ENCODE measurements around the gene CYP2D6.
"Not testable (repeated sequence)": the region's sequence is repeated elsewhere in the genome, so short reads cannot be mapped to it uniquely, and the experiment has no call there.

The CYP2D6 gene

DNA sequence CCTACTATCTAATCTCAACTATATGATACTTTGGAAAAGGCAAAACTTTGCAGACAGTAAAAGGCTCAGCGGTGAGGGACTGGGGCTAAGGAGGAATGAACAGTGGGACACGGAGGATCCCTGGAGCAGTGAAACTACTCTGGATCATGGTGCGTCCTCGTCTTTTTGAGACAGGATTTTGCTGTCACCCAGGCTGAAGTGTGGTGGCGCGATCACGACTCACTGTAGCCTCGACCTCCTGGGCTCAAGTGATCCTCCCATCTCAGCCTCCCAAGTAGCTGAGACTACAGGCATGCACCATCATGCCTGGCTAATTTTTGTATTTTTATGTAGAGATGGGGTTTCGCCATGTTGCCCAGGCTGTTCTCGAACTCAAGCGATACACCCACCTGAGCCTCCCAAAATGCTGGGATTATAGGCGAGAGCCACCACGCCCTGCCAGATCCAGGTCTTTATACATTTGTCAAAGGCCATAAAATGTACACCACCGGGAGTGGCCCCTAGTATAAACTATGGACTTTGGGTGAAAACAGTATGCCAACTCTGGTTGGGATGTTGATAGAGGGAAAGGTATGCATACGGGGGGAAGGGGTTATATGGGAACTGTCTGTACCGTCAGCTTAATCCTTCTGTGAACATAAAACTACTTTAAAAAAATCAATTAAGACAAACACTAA lies 28.0 kb upstream of the CYP2D6 start:
- DNase-seq (ENCODE audit: low read depth, low spot score) = no peak

DNA sequence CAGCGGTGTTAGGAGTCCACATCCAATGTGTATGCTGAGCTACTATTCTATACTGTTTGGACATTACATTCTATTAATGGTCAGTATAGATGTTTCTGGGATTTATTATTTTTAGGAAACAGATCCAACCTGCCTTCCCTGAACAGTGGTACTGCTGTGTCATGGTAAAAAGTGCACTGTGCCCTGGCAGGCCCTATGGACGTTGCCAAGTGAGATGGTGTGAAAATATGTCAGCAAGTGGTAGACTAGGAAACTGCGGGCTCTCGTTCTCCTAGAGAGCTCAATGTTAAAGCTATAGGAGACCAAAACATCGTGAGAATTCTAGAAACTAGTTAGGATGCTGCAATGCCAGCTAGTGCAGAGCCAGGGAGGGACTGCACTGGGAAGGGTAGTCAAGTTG lies 26.0 kb upstream of the CYP2D6 start:
- DNase-seq (ENCODE audit: low read depth, low spot score) = no peak

DNA sequence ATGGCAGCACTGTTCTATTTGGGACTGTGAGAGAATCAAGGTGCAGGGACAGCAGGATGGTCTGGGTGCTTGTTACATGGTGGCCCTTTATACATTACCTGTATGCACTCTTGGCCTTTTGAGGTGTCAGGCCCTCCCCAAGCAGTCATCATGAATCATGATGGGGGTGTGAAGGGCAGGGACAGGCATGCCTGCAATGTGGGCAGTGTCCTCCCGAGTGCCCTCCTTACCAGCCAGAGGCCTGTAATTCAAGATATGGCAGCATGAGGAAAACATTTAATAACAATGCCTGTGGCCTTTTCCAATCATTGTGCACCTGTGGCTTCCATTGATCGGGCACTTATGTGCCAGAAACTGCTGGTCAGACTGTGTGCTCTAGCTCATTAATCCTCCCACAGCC lies 25.5 kb upstream of the CYP2D6 start:
- no peak for DNase-seq (ENCODE audit: low read depth, low spot score)

DNA sequence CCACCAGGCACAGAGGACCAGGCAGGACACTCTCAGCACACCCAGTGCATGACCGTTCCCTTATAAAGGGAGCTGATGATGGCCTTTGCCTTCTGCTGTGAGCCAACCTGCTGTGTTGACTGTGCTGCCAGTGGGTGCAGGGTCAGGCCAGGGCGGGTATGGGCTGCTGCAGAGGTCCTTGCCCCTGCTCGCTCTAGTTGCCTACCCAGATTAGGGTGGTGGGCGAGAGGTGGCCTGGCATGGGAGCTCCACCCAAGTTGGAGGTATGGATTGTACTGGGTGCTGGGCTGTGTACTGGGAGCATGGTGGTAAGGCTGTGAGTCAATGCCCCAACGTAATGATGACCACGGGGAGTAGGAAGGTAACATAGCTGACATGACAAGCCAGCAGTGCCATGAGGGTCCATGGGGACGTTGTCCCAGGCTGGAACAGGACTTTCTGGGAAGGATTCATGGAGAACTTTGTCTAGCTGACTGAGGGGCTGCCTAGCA lies 24.5 kb upstream of the CYP2D6 start:
- no peak for DNase-seq (ENCODE audit: low read depth, low spot score)

DNA sequence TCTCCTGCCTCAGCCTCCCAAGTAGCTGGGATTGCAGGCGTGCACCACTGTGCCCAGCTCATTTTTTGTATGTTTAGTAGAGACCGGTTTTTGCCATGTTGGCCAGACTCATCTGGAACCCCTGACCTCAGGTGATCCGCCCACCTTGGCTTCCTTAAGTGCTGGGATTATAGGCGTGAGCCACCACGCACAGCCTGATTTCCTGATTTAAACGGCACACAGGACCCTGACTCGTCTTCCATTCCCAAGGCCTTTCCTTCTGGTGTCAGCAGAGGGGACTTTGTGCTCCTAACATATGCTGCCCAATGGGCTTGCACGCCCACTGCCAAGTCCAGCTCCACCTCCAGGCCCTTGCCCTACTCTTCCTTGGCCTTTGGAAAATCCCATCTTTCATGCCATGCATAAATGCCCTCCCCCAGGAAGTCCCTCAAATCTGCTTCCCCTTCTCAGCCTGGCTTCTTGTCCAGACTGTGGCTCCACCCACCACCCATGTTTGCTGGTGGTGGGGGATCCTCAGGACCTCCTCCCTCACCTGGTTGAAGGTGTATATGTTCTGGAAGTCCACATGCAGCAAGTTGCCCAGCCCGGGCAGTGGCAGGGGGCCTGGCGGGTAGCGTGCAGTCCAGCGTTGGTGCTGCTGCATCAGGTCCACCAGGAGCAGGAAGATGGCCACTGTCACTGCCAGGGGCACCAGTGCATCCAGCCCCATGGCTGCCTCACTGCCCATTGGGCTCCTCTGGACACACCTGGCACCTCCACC lies 23.9 kb upstream of the CYP2D6 start:
- no peak for DNase-seq (ENCODE audit: low read depth, low spot score)

DNA sequence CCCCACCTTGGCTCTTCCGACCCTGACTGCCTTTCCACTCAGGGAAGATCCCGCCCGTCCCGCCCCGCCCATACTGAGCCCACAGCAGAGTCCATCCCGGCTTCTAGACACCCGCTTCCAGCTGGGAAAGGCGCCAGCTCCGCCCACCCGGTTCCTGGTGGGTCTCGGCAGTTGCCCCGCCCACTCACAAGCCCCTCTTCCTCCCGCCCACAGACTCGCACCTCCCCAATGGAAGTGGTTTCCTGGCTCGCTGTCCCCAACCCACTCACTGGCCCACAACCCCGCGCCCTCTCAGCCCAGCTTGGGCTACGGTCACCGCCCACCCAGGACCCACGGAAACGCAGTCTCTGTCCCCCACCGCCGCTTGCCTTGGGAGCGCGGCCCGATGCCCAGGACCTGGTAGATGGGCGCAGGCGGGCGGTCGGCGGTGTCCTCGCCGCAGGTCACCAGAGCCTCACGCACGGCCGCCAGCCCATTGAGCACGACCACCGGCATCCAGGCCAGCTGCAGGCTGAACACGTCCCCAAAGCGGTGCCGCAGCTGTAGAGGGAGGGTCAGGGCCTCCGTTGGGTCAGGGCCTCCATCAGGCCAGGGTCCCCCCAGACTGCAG lies 22.2 kb upstream of the CYP2D6 start:
- no peak for DNase-seq (ENCODE audit: low read depth, low spot score)

DNA sequence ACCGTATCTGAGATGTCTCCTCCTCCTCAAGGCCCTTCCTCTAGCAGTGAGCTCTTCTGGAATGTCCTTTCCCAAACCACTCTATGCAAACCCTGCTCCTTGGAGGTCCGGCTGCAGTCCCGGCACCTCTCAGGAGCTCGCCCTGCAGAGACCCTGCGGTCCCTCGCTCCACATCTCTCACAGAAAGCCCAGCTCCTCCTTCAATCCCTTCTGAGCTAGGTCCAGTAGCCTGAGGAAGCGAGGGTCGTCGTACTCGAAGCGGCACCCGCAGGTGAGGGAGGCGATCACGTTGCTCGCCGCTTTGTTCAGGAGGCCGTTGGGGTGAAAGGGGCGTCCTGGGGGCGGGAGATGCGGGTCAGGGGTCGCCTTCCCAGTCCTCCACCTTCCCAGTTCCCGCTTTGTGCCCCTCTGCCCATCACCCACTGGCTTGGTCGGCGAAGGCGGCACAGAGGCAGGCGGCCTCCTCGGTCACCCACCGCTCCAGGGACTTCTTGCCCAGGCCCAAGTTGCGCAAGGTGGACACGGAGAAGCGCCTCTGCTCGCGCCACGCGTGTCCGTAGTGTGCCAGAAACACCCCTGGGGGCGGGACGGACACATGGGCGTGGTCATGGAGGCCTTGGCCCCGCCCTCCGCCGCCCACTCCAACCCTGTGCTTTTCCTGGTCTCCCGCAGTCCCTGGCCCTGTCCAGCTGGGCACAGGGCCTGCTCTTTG lies 21.5 kb upstream of the CYP2D6 start:
- DNase-seq (ENCODE audit: low read depth, low spot score) = no peak

DNA sequence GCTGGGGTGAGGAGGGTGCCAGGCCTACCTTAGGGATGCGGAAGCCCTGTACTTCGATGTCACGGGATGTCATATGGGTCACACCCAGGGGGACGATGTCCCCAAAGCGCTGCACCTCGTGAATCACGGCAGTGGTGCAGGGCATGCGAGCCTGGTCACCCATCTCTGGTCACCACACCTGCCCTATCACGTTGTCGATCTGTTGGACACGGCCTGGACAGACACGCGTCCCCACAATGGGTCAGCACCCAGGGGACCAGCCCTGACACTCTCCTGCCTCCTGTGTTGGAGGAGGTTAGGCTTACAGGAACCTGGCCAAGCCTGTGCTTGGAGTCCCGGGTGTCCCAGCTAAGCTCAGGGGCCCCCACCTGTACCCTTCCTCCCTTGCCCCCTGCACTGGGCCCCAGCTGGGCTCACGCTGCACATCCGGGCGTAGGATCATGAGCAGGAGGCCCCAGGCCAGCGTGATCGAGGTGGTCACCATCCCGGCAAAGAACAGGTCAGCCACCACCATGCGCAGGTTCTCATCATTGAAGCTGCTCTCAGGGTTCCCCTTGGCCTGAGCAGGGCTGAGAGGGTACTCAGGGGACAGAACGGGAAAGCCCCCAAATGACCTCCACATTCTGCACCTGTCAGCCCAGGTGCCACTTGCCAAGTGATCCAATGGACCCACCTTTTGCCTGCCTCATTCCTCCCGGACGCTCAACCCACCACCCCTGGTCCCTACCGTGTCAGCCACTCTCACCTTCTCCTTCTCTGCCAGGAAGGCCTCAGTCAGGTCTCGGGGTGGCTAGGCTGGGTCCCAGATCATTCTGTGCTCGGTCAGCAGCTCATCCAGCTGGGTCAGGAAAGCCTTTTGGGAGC lies 20.3 kb upstream of the CYP2D6 start:
- DNase-seq (ENCODE audit: low read depth, low spot score) = no peak

DNA sequence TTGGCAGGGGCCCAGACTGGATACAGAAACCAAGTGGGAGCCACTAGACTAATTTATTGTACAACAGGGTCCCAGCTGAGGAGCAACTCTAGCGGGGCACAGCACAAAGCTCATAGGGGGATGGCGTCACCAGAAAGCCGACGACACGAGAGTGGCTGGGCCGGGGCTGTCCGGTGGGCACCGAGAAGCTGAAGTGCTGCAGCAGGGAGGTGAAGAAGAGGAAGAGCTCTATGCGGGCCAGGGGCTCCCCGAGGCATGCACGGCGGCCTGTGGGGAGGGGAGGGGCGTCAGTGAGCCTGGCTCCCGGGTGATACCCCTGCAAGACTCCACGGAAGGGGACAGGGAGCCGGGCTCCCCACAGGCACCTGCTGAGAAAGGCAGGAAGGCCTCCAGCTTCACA lies 19.2 kb upstream of the CYP2D6 start:
- not testable (repeated sequence) for DNase-seq (ENCODE audit: low read depth, low spot score)

DNA sequence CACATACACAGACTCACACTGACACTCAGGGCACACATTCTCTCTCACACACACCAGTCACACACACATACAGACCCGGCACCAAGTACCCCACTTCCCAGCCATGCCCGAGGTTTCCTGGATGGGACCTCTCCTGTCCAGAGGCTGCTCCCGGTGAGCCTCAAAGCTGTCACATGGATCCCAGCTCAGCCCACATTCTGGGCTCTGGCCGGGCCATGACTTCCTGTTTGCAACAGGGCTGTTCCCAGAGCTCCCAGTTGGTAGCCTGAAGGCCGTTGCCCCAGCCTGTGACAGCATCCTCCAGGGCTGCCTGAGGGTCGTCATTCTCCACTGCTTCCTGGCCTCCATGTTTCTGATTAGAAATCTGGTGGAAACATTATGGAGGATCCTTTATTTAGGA lies 14.6 kb upstream of the CYP2D6 start:
- no peak for DNase-seq (ENCODE audit: low read depth, low spot score)

DNA sequence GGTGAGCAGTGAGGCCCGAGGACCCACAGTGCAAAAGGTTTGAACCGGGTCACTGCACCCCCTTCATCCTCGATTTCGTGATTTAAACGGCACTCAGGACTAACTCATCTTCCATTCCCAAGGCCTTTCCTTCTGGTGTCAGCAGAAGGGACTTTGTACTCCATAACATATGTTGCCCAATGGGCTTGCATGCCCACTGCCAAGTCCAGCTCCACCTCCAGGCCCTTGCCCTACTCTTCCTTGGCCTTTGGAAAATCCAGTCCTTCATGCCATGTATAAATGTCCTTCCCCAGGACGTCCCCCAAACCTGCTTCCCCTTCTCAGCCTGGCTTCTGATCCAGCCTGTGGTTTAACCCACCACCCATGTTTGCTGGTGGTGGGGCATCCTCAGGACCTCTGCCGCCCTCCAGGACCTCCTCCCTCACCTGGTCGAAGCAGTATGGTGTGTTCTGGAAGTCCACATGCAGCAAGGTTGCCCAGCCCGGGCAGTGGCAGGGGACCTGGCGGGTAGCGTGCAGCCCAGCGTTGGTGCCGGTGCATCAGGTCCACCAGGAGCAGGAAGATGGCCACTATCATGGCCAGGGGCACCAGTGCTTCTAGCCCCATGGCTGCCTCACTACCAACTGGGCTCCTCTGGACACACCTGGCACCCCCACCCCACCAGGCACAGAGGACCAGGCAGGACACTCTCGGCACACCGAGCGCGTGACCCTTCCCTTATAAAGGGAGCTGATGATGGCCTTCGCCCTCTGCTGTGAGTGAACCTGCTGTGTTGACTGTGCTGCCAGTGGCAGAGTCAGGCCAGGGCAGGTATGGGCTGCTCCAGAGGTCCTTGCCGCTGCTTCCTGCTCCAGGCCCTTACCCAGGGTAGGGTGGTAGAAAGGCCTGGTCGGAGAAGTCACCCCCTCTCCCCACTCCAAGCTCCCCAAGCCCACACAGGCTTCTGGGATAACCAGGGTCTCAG lies 13.5 kb upstream of the CYP2D6 start:
- DNase-seq (ENCODE audit: low read depth, low spot score) = not testable (repeated sequence)

DNA sequence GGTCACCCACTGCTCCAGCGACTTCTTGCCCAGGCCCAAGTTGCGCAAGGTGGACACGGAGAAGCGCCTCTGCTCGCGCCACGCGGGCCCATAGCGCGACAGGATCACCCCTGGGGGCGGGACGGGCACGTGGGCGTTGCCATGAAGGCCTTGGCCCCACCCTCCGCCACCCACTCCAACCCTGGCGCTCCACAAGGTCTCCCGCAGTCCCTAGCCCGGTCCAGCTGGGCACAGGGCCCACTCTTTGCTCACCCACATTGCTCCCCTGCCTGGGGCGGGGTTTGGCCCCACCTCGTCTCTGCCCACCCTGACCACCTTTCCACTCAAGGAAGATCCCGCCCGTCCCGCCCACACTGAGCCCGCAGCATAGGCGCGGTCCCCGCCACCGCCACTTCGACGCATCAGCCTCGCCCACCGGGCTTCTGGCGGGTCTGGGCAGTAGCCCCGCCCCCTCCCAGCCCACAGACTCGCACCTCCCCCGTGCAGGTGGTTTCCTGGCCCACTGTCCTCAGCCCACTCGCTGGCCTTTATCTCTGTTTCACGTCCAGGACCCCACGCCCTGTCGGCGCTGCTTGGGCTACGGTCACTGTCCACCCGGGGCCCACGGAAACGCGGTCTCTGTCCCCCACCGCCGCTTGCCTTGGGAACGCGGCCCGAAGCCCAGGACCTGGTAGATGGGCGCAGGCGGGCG lies 12.3 kb upstream of the CYP2D6 start:
- DNase-seq (ENCODE audit: low read depth, low spot score) = no peak

DNA sequence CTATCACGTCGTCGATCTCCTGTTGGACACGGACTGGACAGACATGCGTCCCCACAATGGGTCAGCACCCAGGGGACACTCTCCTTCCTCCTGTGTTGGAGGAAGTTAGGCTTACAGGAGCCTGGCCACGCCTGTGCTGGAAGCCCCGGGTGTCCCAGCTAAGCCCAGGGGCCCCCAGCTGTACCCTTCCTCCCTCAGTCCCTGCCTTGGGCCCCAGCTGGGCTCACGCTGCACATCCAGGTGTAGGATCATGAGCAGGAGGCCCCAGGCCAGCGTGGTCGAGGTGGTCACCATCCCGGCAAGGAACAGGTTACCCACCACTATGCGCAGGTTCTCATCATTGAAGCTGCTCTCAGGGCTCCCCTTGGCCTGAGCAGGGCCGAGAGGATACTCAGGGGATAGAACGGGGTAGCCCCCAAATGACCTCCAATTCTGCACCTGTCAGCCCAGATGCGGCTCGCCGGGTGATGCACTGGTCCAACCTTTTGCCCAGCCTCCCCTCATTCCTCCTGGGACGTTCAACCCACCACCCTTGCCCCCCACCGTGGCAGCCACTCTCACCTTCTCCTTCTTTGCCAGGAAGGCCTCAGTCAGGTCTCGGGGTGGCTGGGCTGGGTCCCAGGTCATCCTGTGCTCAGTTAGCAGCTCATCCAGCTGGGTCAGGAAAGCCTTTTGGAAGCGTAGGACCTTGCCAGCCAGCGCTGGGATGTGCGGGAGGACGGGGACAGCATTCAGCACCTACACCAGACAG lies 10.9 kb upstream of the CYP2D6 start:
- DNase-seq (ENCODE audit: low read depth, low spot score) = not testable (repeated sequence)

DNA sequence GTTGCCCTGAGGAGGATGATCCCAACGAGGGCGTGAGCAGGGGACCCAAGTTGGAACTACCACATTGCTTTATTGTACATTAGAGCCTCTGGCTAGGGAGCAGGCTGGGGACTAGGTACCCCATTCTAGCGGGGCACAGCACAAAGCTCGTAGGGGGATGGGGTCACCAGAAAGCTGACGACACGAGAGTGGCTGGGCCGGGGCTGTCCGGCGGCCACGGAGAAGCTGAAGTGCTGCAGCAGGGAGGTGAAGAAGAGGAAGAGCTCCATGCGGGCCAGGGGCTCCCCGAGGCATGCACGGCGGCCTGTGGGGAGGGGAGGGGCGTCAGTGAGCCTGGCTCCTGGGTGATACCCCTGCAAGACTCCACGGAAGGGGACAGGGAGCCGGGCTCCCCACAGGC lies 9.5 kb upstream of the CYP2D6 start:
- not testable (repeated sequence) for DNase-seq (ENCODE audit: low read depth, low spot score)

DNA sequence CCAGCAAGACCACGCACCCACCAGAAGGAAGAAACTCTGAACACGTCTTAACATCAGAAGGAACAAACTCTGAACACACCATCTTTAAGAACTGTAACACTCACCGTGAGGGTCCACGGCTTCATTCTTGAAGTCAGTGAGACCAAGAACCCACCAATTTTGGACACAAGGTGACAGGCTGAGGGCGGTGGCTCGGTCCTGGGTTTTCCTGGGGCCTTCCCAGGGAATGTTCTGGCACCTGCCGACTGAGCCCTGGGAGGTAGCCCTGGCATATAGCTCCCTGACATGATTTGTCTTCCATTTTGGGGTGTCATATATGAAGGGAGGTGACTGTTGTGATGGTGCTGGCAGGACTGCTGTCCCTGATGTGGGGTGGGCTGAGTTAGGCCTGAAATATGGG lies 8.9 kb upstream of the CYP2D6 start:
- DNase-seq (ENCODE audit: low read depth, low spot score) = not testable (repeated sequence)

DNA sequence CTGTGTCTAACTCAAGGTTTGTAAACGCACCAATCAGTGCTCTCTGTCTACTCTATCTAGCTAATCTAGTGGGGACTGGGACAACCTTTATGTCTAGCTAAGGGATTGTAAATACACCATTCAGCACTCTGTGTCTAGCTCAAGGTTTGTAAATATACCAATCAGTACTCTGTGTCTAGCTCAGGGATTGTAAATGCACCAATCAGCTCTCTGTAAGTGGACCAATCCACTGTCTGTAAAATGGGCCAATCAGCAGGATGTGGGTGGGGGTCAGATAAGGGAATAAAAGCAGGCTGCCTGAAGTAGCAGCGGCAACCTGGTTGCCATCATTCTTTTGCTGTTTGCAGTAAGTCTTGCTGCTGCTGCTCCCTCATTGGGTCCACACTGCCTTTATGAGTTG lies 8.4 kb upstream of the CYP2D6 start:
- no peak for DNase-seq (ENCODE audit: low read depth, low spot score)

DNA sequence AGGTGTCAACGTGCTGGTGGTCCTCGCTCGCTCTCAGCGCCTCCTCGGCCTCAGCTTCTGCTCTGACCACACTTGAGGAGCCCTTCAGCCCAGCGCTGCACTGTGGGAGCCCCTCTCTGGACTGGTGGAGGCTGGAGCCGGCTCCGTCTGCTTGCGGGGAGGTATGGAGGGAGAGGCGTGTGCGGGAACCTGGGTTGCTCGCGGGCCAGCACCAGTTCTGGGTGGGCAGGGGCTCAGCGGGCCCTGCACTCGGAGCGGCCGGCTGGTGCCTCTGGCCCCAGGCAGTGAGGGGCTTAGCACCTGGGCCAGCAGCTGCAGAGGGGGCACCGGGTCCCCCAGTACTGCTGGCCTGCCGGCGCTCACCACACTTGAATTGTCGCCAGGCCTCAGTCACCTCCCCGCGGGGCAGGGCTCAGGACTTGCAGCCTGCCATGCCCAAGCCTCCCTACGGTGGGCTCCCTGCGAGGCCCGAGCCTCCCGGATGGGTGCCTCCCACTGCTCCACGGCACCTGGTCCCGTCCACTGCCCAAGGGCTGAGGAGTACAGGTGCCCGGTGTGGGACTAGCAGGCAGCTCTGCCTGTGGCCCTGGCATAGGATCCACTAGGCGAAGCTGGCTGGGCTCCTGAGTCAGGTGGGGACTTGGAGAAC lies 7.6 kb upstream of the CYP2D6 start:
- no peak for DNase-seq (ENCODE audit: low read depth, low spot score)

DNA sequence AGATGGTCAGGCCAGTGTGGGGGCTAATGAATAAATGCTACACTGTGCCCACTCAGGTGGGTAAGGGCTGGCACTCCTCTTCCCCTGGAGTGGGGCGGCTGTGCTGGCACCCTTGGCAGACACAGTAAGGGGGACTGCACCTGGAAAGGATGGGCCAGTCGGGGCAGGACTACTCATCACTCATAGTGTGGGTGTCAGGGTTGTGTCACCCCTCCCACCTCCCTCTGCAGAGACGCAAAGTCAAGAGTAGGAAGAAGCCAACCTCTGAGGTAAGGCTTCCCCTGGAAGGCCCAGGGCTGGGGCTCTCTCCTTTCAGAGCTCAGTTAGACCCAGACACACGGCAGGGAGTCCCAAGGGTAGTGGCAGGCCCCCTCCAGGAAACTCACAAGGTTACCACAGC lies 5.1 kb upstream of the CYP2D6 start:
- DNase-seq (ENCODE audit: low read depth, low spot score) = not testable (repeated sequence)

All from smooth muscle cell of the brain vasculature (primary cell).